Superior temporal gyrus (tissue), 1 donor: ENCODE results near the gene CELF4.

Experiments used
- DNase-seq: peaks from one replicate; pipeline ENCODE4 v3.0.0-alpha.2; 2016; ENCODE audit errors: extremely low spot score

CELF4 gene

GRCh38 chr18:37442477-37442876, 123.1 kb downstream of the CELF4 start:
- DNase-seq = no peak

GRCh38 chr18:37441821-37442220, 123.8 kb downstream of the CELF4 start:
- no peak for DNase-seq

- DNase-seq = no peak
Measured at GRCh38 chr18:37440206-37440605, 125.4 kb downstream of the CELF4 start.

- DNase-seq = no peak
Measured at GRCh38 chr18:37438417-37439180, 127.0 kb downstream of the CELF4 start.

- peak; percentile 60 for DNase-seq
Measured at GRCh38 chr18:37435996-37436395, 129.6 kb downstream of the CELF4 start.

- no peak for DNase-seq
Measured at GRCh38 chr18:37435150-37435867, 130.3 kb downstream of the CELF4 start.

- DNase-seq = no peak
Measured at GRCh38 chr18:37434161-37434860, 131.3 kb downstream of the CELF4 start.

- no peak for DNase-seq
Measured at GRCh38 chr18:37432436-37433195, 133.0 kb downstream of the CELF4 start.

- no peak for DNase-seq
Measured at GRCh38 chr18:37430357-37431076, 135.1 kb downstream of the CELF4 start.

GRCh38 chr18:37429791-37430190, 135.8 kb downstream of the CELF4 start:
- DNase-seq = no peak

- no peak for DNase-seq
Measured at GRCh38 chr18:37428288-37428974, 137.2 kb downstream of the CELF4 start.

- DNase-seq = no peak
Measured at GRCh38 chr18:37426586-37426985, 139.0 kb downstream of the CELF4 start.

GRCh38 chr18:37425222-37425621, 140.4 kb downstream of the CELF4 start:
- no peak for DNase-seq

- no peak for DNase-seq
Measured at GRCh38 chr18:37424507-37424906, 141.1 kb downstream of the CELF4 start.

- DNase-seq = peak; percentile 13
Measured at GRCh38 chr18:37422596-37422995, 143.0 kb downstream of the CELF4 start.

- peak; percentile 60 for DNase-seq
Measured at GRCh38 chr18:37422116-37422515, 143.5 kb downstream of the CELF4 start.

GRCh38 chr18:37421341-37422077, 144.1 kb downstream of the CELF4 start:
- DNase-seq = peak; percentile 64

GRCh38 chr18:37420315-37420880, 145.2 kb downstream of the CELF4 start:
- no peak for DNase-seq

GRCh38 chr18:37419866-37420265, 145.7 kb downstream of the CELF4 start:
- DNase-seq = no peak

GRCh38 chr18:37419315-37419714, 146.3 kb downstream of the CELF4 start:
- DNase-seq = no peak
